GM19099 (cell line): ENCODE data around the gene MSI2.

Experiments
- POLR2A ChIP-seq: IDR thresholded peaks from 3 replicates; pipeline ENCODE4 v1.6.1; 2011; ENCODE audit warnings: low read depth; ENCODE audit not compliant: insufficient read length; ENCODE audit errors: extremely low read depth

The MSI2 gene

GRCh38 chr17:57597531-57598453 lies 341.5 kb downstream of the MSI2 start:
- TF ChIP-seq POLR2A = no peak

GRCh38 chr17:57599271-57600045 lies 343.1 kb downstream of the MSI2 start:
- TF ChIP-seq POLR2A = no peak

DNA sequence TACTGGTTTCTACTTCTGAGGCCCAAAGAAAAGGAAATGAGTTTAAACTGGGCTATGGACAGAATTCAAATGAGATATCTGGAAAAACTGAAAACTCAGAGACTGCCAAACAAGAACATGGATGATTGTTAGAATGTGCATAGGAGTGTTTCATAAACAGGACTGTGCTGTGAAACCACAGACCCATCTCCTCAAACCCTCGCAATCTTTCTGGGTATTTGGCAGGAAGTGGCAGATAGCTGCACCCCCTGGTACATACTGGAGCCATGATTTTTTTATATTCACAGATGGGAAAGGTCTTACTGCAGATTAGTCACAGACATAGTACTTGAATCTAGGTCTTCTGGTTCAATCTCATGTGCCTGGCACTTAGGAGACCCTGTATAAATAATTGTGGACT lies 343.8 kb downstream of the MSI2 start:
- no peak for TF ChIP-seq POLR2A

DNA sequence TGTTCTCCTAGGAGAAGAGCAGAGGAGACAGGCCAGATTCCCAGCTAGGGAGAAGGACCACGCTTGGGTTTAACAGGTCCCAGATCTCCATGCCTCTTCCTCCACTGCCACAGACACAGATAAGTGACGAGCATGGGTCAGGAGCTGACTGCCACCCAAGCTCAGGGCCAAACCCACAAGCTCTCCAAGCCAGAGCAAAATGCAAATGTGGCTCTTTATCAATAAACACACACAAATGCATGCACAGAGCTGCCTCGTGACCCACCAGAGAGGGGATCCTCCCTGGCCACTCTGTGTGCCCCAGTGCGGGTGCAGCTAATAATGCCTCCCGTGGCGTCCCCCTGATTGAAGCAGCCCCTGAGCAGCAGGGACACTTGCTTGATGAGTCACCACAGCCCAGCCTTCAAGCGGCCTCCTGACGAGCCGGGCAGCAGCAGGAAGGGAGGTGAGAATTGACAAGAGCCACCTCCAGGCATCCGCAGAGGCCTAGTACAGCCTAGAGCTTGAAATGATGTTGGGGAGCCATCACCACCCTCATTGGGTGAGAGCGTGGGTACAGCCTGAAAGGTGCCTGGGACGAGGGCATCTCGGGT lies 344.9 kb downstream of the MSI2 start:
- TF ChIP-seq POLR2A = no peak

- no peak for TF ChIP-seq POLR2A
These were observed 346.6 kb downstream of the MSI2 start for GRCh38 chr17:57602896-57603295.

DNA sequence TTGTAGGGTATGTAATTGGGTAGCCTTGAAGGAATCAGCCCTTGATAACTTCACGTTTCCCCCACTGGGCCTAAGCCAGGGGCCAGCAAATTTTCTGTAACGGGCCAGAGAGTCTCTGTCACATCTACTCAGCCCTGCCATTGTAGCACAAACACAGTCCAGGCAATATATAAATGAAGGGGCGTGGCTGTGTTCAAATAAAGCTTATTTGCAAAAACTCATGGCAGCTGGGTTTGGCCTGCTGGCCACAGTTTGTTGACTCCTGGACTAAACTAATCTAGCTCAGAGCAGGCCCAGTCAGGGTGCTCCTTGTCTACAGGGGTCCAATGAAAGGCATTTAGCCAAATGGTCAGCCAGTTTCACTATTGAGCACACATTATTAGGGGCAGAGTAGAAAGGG lies 347.2 kb downstream of the MSI2 start:
- TF ChIP-seq POLR2A = no peak

- TF ChIP-seq POLR2A = no peak
These were observed 347.7 kb downstream of the MSI2 start for GRCh38 chr17:57603978-57604377.

GRCh38 chr17:57604771-57605674 lies 348.7 kb downstream of the MSI2 start:
- TF ChIP-seq POLR2A = no peak

- TF ChIP-seq POLR2A = no peak
These were observed 349.4 kb downstream of the MSI2 start for GRCh38 chr17:57605675-57606105.

DNA sequence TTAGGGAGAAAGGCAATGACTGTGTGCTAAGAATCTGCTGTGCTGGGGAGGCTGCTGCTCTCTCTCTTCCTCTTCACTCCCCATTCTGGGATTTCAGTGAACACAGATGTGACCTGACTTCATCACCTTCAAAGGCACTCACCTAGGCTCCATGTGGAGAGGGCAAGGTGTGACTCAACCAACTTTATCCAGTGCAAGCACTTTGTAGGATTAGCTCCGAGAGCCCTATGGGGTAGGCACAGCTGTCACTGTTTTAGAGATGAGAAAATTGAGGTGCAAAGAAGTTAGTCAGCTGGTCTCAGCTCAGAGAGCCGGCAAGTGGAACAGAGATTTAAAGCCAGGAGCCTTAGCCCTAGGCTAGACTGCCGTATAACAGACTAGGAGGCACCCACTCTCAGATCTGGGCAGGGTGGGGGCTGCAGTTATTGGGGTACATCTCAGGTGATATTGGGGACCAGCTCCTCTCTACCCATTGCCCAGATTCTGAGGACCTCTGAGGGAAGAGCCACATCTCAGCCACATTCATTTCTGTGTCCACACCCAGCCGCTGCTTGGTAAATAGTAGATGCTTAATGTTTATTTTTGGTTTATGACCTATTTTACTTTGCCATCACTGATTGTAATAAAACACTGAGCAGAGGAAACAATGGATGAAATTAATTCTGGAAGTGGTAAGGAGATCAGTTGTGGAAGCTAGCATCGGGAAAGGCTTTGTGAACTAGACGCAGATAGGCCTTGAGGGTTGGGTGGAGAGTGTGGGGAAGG lies 350.0 kb downstream of the MSI2 start:
- TF ChIP-seq POLR2A = no peak

DNA sequence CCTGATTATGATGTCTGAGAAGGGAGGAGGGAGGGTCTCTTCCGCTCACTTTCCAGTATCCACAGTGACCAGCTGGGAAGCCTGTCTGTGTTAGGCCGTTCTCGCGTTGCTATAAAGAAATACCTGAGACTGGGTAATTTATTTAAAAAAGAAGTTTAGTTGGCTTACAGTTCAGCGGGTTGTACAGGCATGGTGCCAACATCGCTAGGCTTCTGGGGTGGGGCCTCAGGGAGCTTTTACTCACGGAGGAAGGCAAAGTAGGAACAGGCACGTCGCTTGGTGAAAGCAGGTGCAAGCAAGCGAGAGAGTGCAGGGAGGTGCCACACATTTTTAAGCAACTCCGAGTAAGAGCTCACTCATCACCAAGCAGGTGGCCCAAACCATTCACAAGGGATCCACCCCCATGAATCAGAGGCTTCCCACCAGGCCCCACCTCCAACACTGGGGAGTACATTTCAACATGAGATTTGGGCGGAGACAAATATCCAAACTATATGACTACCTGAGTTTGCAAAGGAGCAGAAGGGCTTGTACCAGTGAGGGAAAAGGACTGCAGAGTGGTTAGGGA lies 351.3 kb downstream of the MSI2 start:
- no peak for TF ChIP-seq POLR2A

DNA sequence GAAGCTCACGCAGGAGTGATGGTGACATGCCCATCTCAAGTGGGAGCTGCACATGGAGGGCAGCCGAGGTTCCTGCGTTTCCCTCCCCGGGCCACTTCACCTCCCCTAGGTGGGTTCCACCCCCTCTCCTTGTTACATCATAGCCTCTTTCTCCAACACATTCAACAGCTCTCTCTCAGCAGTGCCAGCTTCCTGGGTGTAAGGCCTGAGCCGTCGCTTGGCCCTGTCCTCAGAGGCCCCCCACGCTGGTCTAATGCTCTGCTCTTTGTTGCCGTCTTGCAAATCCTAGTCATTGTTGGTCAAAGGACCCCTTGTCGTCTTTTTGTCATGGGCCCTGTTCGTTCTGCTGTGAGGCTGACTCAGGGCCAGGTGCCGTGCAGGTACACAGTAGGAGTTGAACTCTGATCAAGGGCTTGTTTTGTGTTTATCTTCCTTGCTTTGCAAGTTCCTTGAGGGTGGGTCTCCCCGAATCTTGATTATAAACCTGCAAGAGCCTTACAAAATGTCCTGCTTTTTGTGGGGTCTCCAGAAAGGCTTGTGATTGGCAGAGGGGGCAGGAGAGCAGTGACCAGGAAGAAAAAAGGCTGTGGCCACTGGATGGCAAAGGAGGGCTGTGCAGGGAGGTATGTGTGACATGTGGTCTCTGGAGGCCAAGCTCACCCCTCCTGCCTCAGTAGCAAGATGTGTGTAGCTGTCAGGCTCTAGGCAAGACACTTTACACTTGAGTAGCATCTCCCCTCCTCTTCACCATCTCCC lies 352.2 kb downstream of the MSI2 start:
- TF ChIP-seq POLR2A = no peak
